AG09319 (cell line): Measurements from ENCODE around the gene MIEN1.
"Not testable (repeated sequence)": the region's sequence is repeated elsewhere in the genome, so short reads cannot be mapped to it uniquely, and the experiment has no call there.

Experiments
- DNase-seq: peaks from one replicate; pipeline ENCODE4 v3.0.0-alpha.2; 2010; ENCODE audit warnings: low read depth; ENCODE audit errors: extremely low read depth
- CTCF ChIP-seq: IDR thresholded peaks from 2 replicates; pipeline ENCODE4 v1.5.1; 2011; ENCODE audit warnings: low read depth, mild to moderate bottlenecking, inconsistent platforms, low read length, moderate library complexity

The MIEN1 gene

GRCh38 chr17:39737206-39737759 is 7.0 kb upstream of the MIEN1 start:
- DNase-seq, result no peak
- no peak for TF ChIP-seq CTCF

GRCh38 chr17:39736319-39737165 is 6.2 kb upstream of the MIEN1 start:
- no peak for DNase-seq

GRCh38 chr17:39735882-39736281 is 5.5 kb upstream of the MIEN1 start:
- DNase-seq, result no peak
- no peak for TF ChIP-seq CTCF

More at GRCh38 chr17:39736319-39737165, 6.2 kb upstream of the MIEN1 start:
- TF ChIP-seq CTCF, result no peak

GRCh38 chr17:39732586-39732985 is 2.3 kb upstream of the MIEN1 start:
- DNase-seq, result no peak
- no peak for TF ChIP-seq CTCF

- no peak for DNase-seq
- no peak for TF ChIP-seq CTCF
These were observed 966 bp downstream of the MIEN1 start for GRCh38 chr17:39729280-39729851.

GRCh38 chr17:39727556-39727955 is 2.8 kb downstream of the MIEN1 start:
- TF ChIP-seq CTCF, result no peak
- DNase-seq, result no peak

GRCh38 chr17:39726617-39727016 is 3.7 kb downstream of the MIEN1 start:
- no peak for TF ChIP-seq CTCF
- no peak for DNase-seq

- DNase-seq, result not testable (repeated sequence)
These were observed 4.4 kb downstream of the MIEN1 start for GRCh38 chr17:39725923-39726322.
